GM06990 (cell line): ENCODE results near the gene TRAF3IP1.

ENCODE experiments used
- DNase-seq: peaks from one replicate; pipeline ENCODE4 v3.0.0-alpha.2; 2011; ENCODE audit not compliant: insufficient read length; ENCODE audit errors: extremely low read depth
- H3K27me3 ChIP-seq: replicated peaks from 2 replicates; pipeline ENCODE4 v1.6.0; 2011; ENCODE audit warnings: low read length; ENCODE audit not compliant: control insufficient read depth, insufficient read depth
- H3K36me3 ChIP-seq: 2 replicates; pipeline ENCODE4 v1.5.1; 2011; ENCODE audit warnings: low read length; ENCODE audit not compliant: control insufficient read depth, insufficient read depth
- H3K4me3 ChIP-seq: replicated peaks from 2 replicates; pipeline ENCODE4 v1.5.1; 2011; ENCODE audit warnings: low read depth, mild to moderate bottlenecking, control low read depth, low read length
- CTCF ChIP-seq: IDR thresholded peaks from 2 replicates; pipeline ENCODE4 v1.5.1; 2011; ENCODE audit warnings: low read length, control low read depth, mild to moderate bottlenecking, inconsistent platforms; ENCODE audit not compliant: insufficient read depth, poor library complexity, severe bottlenecking

The TRAF3IP1 gene

DNA sequence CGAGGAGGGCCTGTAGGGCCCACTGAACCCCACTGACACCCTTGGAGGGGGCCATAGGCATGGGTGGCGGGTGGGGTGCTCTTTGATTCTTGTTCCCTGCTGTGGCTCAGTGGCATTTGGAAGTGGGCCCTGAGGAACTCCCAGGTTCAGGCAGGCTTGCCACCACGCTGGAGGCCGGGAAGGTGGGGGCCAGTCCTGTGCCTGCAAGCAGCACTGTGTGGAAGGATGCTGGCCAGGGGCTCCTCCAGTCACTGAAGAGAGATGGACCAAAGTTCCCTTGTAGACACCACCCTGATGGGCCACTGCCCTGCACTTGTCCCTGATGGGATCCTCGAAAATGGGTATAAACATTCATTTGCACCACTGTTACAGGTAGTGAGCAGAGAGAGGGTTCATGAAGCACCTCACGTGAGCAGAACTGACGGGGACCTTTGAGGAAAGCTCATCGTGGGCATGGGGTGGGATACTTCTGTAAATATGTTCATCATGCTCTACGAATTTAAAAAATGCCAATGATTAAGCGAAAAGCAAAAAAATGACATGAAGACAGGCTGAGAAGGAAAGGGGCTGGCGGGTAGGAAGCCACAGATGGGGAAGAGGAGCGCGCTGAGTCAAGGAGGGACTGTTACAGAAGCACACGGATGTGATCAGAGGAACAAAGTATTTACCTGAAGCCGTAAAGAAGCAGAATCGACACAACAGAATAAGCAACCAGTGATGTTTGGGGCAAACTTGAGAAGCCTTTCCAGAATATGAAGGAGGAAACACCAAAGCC lies 61.2 kb downstream of the TRAF3IP1 start:
- H3K36me3 ChIP-seq, result peaks cover 3% of the 10 kb centered on the region; the same call in 1 of the 2 replicates

GRCh38 chr2:238382381-238382781 lies 62.1 kb downstream of the TRAF3IP1 start:
- no peak for TF ChIP-seq CTCF
- H3K27me3 ChIP-seq, result no peaks in the 10 kb centered on the region
- no peak for DNase-seq
- H3K4me3 ChIP-seq, result no peak overlapping the region
- peaks cover 3% of the 10 kb centered on the region; the same call in 1 of the 2 replicates for H3K36me3 ChIP-seq

More for the DNA sequence above, 61.2 kb downstream of the TRAF3IP1 start:
- H3K27me3 ChIP-seq, result no peaks in the 10 kb centered on the region
- no peak for DNase-seq
- no peak overlapping the region for H3K4me3 ChIP-seq
- no peak for TF ChIP-seq CTCF

DNA sequence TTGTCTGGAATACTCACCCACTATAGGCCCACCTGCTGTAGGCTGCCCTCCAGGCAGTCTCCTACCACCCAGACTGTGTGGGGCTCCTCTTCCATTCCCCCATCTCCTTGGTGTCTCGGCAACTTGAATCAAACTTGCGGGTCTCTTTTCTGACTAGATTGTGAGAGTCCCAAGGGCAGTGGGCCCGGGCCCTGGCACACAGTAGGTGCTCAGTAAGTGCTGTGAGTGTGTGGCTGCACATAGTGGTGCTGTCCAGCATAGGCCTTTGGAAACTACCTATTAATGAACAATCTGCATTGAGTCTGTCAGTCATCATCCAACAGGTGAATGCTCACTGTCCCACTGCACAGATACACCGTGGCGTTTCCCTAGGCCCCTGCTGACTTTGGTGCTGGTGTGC lies 62.8 kb downstream of the TRAF3IP1 start:
- no peak for DNase-seq
- no peaks in the 10 kb centered on the region for H3K27me3 ChIP-seq
- no peak for TF ChIP-seq CTCF
- H3K4me3 ChIP-seq, result no peak overlapping the region
- peaks cover 3% of the 10 kb centered on the region; the same call in 1 of the 2 replicates for H3K36me3 ChIP-seq

GRCh38 chr2:238383743-238384380 lies 63.5 kb downstream of the TRAF3IP1 start:
- Histone ChIP-seq H3K36me3 (peaks cover 3% of the 10 kb centered on the region; the same call in 1 of the 2 replicates), H3K27me3 (no peaks in the 10 kb centered on the region), H3K4me3 (no peak overlapping the region)
- DNase-seq, result no peak
- no peak for TF ChIP-seq CTCF

GRCh38 chr2:238387332-238387731 lies 67.0 kb downstream of the TRAF3IP1 start:
- Histone ChIP-seq H3K27me3 (no peaks in the 10 kb centered on the region), H3K4me3 (no peak overlapping the region), H3K36me3 (no peaks in the 10 kb centered on the region)
- no peak for DNase-seq
- no peak for TF ChIP-seq CTCF
